Lower leg skin (tissue), 3 donors: ENCODE data around the gene BIN1.

ENCODE experiments used
- POLR2A ChIP-seq, 2 donors: fragments of 450-650 bp; IDR thresholded peaks; one replicate each; pipeline ENCODE4 v1.6.1; 2016 to 2017; ENCODE audit warnings: antibody characterized with exemption in 2 of 2, mild to moderate bottlenecking in 1 of 2, moderate library complexity in 1 of 2
- TF ChIP-seq, protein P1 (sequence below), 3 donors: fragments of 450-650 bp; IDR thresholded peaks; one replicate each; pipeline ENCODE4 v1.5.1; 2016; ENCODE audit warnings: antibody characterized with exemption in 3 of 3, mild to moderate bottlenecking in 3 of 3, moderate library complexity in 2 of 3

GRCh38 chr2:127015106-127015910 is 91.6 kb downstream of the BIN1 start:
- TF ChIP-seq, protein P1, sequence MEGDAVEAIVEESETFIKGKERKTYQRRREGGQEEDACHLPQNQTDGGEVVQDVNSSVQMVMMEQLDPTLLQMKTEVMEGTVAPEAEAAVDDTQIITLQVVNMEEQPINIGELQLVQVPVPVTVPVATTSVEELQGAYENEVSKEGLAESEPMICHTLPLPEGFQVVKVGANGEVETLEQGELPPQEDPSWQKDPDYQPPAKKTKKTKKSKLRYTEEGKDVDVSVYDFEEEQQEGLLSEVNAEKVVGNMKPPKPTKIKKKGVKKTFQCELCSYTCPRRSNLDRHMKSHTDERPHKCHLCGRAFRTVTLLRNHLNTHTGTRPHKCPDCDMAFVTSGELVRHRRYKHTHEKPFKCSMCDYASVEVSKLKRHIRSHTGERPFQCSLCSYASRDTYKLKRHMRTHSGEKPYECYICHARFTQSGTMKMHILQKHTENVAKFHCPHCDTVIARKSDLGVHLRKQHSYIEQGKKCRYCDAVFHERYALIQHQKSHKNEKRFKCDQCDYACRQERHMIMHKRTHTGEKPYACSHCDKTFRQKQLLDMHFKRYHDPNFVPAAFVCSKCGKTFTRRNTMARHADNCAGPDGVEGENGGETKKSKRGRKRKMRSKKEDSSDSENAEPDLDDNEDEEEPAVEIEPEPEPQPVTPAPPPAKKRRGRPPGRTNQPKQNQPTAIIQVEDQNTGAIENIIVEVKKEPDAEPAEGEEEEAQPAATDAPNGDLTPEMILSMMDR (IDR thresholded peaks at IDR 0.05) = no peak
- no peak for TF ChIP-seq POLR2A (IDR thresholded peaks at IDR 0.05)
